GM12872 (cell line): ENCODE data around the gene GFRA1.

Experiments used
- CTCF ChIP-seq: IDR thresholded peaks from 3 replicates; pipeline ENCODE4 v1.5.1; 2011; ENCODE audit warnings: low read depth, mild to moderate bottlenecking, low read length, moderate library complexity; ENCODE audit not compliant: insufficient read depth

GFRA1 gene

GRCh38 chr10:116195039-116195438, 78.0 kb downstream of the GFRA1 start:
- TF ChIP-seq CTCF: no peak

GRCh38 chr10:116194061-116194460, 78.9 kb downstream of the GFRA1 start:
- TF ChIP-seq CTCF: no peak

GRCh38 chr10:116190883-116191282, 82.1 kb downstream of the GFRA1 start:
- no peak for TF ChIP-seq CTCF

GRCh38 chr10:116186273-116186672, 86.7 kb downstream of the GFRA1 start:
- no peak for TF ChIP-seq CTCF

GRCh38 chr10:116185199-116185867, 87.7 kb downstream of the GFRA1 start:
- no peak for TF ChIP-seq CTCF

- no peak for TF ChIP-seq CTCF
These were observed 88.6 kb downstream of the GFRA1 start for GRCh38 chr10:116184512-116184794.

- no peak for TF ChIP-seq CTCF
These were observed 89.1 kb downstream of the GFRA1 start for GRCh38 chr10:116183733-116184511.
